Liver (tissue), 9 donors: ENCODE measurements around the gene CSF2. TPM values are rescaled to one million over a fixed set of nuclear protein-coding genes. Genes with fewer than 3 reads are reported as not detected.

ENCODE experiments used
- DNase-seq: peaks from one replicate; pipeline ENCODE4 v3.0.0-alpha.2; 2017; ENCODE audit warnings: low spot score
- H3K27ac ChIP-seq, 2 donors: one replicate each; pipeline ENCODE4 v1.7.0; 2013; ENCODE audit warnings: inconsistent platforms in 2 of 2, low read length in 2 of 2, control low read depth in 1 of 2, low read depth in 1 of 2, mild to moderate bottlenecking in 1 of 2
- H3K27me3 ChIP-seq, 4 donors: one replicate each; pipeline versions ENCODE4 v1.6.1 to v1.7.0; 2013; ENCODE audit warnings: low read length in 3 of 4, inconsistent platforms in 1 of 4, mild to moderate bottlenecking in 1 of 4, moderate library complexity in 1 of 4; ENCODE audit not compliant: control insufficient read depth in 4 of 4, insufficient read depth in 4 of 4
- H3K36me3 ChIP-seq, 4 donors: one replicate each; pipeline versions ENCODE4 v1.6.1 to v1.7.0; 2013; ENCODE audit warnings: low read length in 3 of 4, mild to moderate bottlenecking in 3 of 4, low read depth in 1 of 4, moderate library complexity in 1 of 4; ENCODE audit not compliant: control insufficient read depth in 4 of 4, insufficient read depth in 3 of 4
- H3K4me1 ChIP-seq, 4 donors: one replicate each; pipeline versions ENCODE4 v1.6.1 to v1.7.0; 2013; ENCODE audit warnings: low read length in 3 of 4, mild to moderate bottlenecking in 3 of 4, moderate library complexity in 1 of 4; ENCODE audit not compliant: control insufficient read depth in 4 of 4, insufficient read depth in 4 of 4
- H3K4me3 ChIP-seq, 3 donors: one replicate each; pipeline versions ENCODE4 v1.6.1 to v1.7.0; 2013; ENCODE audit warnings: low read length in 3 of 3, control low read depth in 1 of 3, low read depth in 1 of 3, mild to moderate bottlenecking in 1 of 3
- H3K9ac ChIP-seq, 2 donors: one replicate each; pipeline ENCODE4 v1.7.0; 2013; ENCODE audit warnings: low read length in 2 of 2, mild to moderate bottlenecking in 2 of 2, moderate library complexity in 2 of 2, control low read depth in 1 of 2, low read depth in 1 of 2
- H3K9me3 ChIP-seq, 4 donors: one replicate each; pipeline versions ENCODE4 v1.6.1 to v1.7.0; 2013; ENCODE audit warnings: low read length in 3 of 4; ENCODE audit not compliant: control insufficient read depth in 4 of 4
- EGR1 ChIP-seq, 2 donors: IDR thresholded peaks; 2 replicates each; pipeline ENCODE4 v1.6.1; 2016 to 2018; ENCODE audit warnings: antibody characterized with exemption in 2 of 2, low read depth in 2 of 2
- FOXA1 ChIP-seq: IDR thresholded peaks from 2 replicates; pipeline ENCODE4 v1.6.1; 2016; ENCODE audit warnings: antibody characterized with exemption
- FOXA2 ChIP-seq: IDR thresholded peaks from 2 replicates; pipeline ENCODE4 v1.6.1; 2016; ENCODE audit warnings: antibody characterized with exemption
- GABPA ChIP-seq, 2 donors: IDR thresholded peaks in 1 of 2; conservative IDR thresholded peaks in 1 of 2; 2 replicates each; pipeline ENCODE4 v1.6.1; 2016; ENCODE audit warnings: antibody characterized with exemption in 2 of 2, mild to moderate bottlenecking in 1 of 2, moderate library complexity in 1 of 2
- HNF4A ChIP-seq, 2 donors: conservative IDR thresholded peaks; 2 replicates each; pipeline ENCODE4 v1.6.1; 2016; ENCODE audit warnings: antibody characterized with exemption in 2 of 2, mild to moderate bottlenecking in 2 of 2
- HNF4G ChIP-seq: IDR thresholded peaks from 2 replicates; pipeline ENCODE4 v1.6.1; 2016; ENCODE audit warnings: antibody characterized with exemption
- JUND ChIP-seq, 2 donors: IDR thresholded peaks; 2 replicates each; pipeline ENCODE4 v1.6.1; 2016; ENCODE audit warnings: antibody characterized with exemption in 2 of 2
- NR2F2 ChIP-seq: IDR thresholded peaks from 2 replicates; pipeline ENCODE4 v1.6.1; 2016; ENCODE audit warnings: antibody characterized with exemption
- RAD21 ChIP-seq, 2 donors: IDR thresholded peaks; 2 replicates each; pipeline ENCODE4 v1.6.1; 2016; ENCODE audit warnings: antibody characterized with exemption in 2 of 2, mild to moderate bottlenecking in 2 of 2
- RXRA ChIP-seq, 2 donors: IDR thresholded peaks; 2 replicates each; pipeline ENCODE4 v1.6.1; 2017 to 2018; ENCODE audit warnings: antibody characterized with exemption in 2 of 2, mild to moderate bottlenecking in 1 of 2
- SP1 ChIP-seq: IDR thresholded peaks from 2 replicates; pipeline ENCODE4 v1.6.1; 2018; ENCODE audit warnings: antibody characterized with exemption, mild to moderate bottlenecking
- TAF1 ChIP-seq: conservative IDR thresholded peaks from 2 replicates; pipeline ENCODE4 v1.6.1; 2016; ENCODE audit warnings: antibody characterized with exemption, mild to moderate bottlenecking
- YY1 ChIP-seq: IDR thresholded peaks from 2 replicates; pipeline ENCODE4 v1.6.1; 2016; ENCODE audit warnings: antibody characterized with exemption, mild to moderate bottlenecking
- WGBS: extraction: QIAGEN DNeasy Blood & Tissue Kit; methylation state at CpG from one replicate; pipeline ENCODE4 v1.1.7; 2013; 5-methylcytosine and 5-hydroxymethylcytosine counted together
- polyA plus RNA-seq, 2 donors: library from polyadenylated mRNA; stranded (reverse) in 1 of 2; unstranded in 1 of 2; fragments of 200-250 nt in 1 of 2; fragments of >200 nt in 1 of 2; fragmentation: Nextera tagmentation in 1 of 2; extraction: Ambion mirVana in 1 of 2; gene quantifications; one replicate each; pipeline versions ENCODE4 v1.2.1 to v1.2.3, GENCODE V29; 2013 to 2015
- total RNA-seq, 2 donors: library from RNA; depleted of rRNA; stranded (reverse); fragments of >200 nt; gene quantifications; one replicate each; pipeline ENCODE4 v1.2.3, GENCODE V29; 2014
- TF ChIP-seq, protein P1 (sequence below): IDR thresholded peaks from 2 replicates; pipeline ENCODE4 v1.6.1; 2016; ENCODE audit warnings: antibody characterized with exemption
- TF ChIP-seq, protein P2 (sequence below): IDR thresholded peaks from 2 replicates; pipeline ENCODE4 v1.6.1; 2016; ENCODE audit warnings: antibody characterized with exemption, mild to moderate bottlenecking
- TF ChIP-seq, protein P3 (sequence below): IDR thresholded peaks from 2 replicates; pipeline ENCODE4 v1.6.1; 2016; ENCODE audit warnings: antibody characterized with exemption
- TF ChIP-seq, protein P4 (sequence below): IDR thresholded peaks from 2 replicates; pipeline ENCODE4 v1.6.1; 2016; ENCODE audit warnings: antibody characterized with exemption
- TF ChIP-seq, protein P5 (sequence below): fragments of 150-350 bp; IDR thresholded peaks from 2 replicates; pipeline ENCODE4 v1.5.1; 2017; ENCODE audit warnings: improper control_type of control experiment, low read depth, low read length; ENCODE audit not compliant: missing input control
- donor health status: healthy.
- donor health status: healthy.
- donor health status: healthy.
- donor health status: healthy.
- donor health status: healthy.

The CSF2 gene
- total and polyA plus RNA-seq, 4 donors = not detected

DNA sequence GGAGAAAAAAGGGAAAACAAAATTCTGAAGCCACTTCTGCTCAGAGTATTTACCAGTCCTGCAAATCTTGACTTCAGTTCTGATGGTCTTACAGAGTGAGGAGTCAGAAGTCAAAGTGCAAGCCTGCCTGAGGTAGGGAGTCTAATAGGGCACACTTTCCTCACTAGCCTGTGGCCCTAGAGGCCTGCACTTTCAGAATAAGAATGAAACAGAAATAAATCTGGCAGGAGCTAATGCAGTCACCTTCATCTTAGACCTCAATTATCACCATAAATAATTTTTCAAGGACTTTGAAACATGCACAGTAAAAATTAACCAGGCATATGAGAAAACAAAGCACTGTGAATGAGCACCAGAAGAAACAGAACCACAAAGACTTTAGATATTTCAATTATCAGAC is 41.4 kb upstream of the CSF2 start:
- Histone ChIP-seq H3K4me1 (no peaks in the 10 kb centered on the region), H3K4me3 (no peak overlapping the region), H3K27me3 (no peaks in the 10 kb centered on the region), H3K9me3 (peaks cover 0 to 11% (median 0%) of the 10 kb centered on the region in 4 donors), H3K9ac (no peak overlapping the region), H3K27ac (no peak overlapping the region), H3K36me3 (no peaks in the 10 kb centered on the region)
- no peak for DNase-seq
- TF ChIP-seq, protein P1, sequence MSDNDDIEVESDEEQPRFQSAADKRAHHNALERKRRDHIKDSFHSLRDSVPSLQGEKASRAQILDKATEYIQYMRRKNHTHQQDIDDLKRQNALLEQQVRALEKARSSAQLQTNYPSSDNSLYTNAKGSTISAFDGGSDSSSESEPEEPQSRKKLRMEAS = no peak
- TF ChIP-seq RAD21 (IDR thresholded peaks at IDR 0.05) (no peak), FOXA2 (no peak), YY1 (no peak), GABPA (IDR thresholded peaks at IDR 0.05 in 1 of 2, conservative IDR thresholded peaks at IDR 0.05 in 1 of 2) (no peak), HNF4A (conservative IDR thresholded peaks at IDR 0.05) (no peak)

DNA sequence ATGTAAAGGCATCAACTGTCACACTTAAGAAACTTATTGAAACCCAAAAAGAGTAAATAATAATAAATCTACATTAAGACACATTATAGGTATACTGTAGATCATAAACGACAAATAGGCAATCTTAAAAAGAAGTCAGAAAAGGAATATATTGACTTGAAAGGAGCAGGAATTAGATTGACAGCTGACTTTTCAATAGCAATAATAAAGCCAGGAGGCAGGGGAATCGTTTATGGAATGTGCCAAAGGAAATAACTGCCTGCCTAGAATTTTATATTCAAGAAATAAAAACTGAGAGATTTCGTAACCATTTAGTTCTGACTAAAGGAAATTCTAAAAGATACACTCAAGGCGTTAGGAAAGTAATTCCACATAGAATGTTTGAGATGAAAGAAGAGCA is 40.5 kb upstream of the CSF2 start:
- H3K27me3 ChIP-seq = no peaks in the 10 kb centered on the region
- no peak overlapping the region for H3K9ac ChIP-seq
- DNase-seq = no peak
- no peak overlapping the region for H3K27ac ChIP-seq
- no peak overlapping the region for H3K4me3 ChIP-seq
- H3K9me3 ChIP-seq = peaks cover 0 to 11% (median 0%) of the 10 kb centered on the region in 4 donors
- TF ChIP-seq JUND (IDR thresholded peaks at IDR 0.05) (no peak), EGR1 (IDR thresholded peaks at IDR 0.05; ENCODE audit: low read depth in 2 of 2) (no peak), NR2F2 (no peak), GABPA (IDR thresholded peaks at IDR 0.05 in 1 of 2, conservative IDR thresholded peaks at IDR 0.05 in 1 of 2) (no peak), HNF4G (no peak), FOXA1 (no peak), RAD21 (IDR thresholded peaks at IDR 0.05) (no peak), TAF1 (no peak), YY1 (no peak), RXRA (IDR thresholded peaks at IDR 0.05) (no peak), FOXA2 (no peak), HNF4A (conservative IDR thresholded peaks at IDR 0.05) (no peak), SP1 (no peak)
- TF ChIP-seq, protein P2, sequence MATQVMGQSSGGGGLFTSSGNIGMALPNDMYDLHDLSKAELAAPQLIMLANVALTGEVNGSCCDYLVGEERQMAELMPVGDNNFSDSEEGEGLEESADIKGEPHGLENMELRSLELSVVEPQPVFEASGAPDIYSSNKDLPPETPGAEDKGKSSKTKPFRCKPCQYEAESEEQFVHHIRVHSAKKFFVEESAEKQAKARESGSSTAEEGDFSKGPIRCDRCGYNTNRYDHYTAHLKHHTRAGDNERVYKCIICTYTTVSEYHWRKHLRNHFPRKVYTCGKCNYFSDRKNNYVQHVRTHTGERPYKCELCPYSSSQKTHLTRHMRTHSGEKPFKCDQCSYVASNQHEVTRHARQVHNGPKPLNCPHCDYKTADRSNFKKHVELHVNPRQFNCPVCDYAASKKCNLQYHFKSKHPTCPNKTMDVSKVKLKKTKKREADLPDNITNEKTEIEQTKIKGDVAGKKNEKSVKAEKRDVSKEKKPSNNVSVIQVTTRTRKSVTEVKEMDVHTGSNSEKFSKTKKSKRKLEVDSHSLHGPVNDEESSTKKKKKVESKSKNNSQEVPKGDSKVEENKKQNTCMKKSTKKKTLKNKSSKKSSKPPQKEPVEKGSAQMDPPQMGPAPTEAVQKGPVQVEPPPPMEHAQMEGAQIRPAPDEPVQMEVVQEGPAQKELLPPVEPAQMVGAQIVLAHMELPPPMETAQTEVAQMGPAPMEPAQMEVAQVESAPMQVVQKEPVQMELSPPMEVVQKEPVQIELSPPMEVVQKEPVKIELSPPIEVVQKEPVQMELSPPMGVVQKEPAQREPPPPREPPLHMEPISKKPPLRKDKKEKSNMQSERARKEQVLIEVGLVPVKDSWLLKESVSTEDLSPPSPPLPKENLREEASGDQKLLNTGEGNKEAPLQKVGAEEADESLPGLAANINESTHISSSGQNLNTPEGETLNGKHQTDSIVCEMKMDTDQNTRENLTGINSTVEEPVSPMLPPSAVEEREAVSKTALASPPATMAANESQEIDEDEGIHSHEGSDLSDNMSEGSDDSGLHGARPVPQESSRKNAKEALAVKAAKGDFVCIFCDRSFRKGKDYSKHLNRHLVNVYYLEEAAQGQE = no peak
- TF ChIP-seq, protein P3, sequence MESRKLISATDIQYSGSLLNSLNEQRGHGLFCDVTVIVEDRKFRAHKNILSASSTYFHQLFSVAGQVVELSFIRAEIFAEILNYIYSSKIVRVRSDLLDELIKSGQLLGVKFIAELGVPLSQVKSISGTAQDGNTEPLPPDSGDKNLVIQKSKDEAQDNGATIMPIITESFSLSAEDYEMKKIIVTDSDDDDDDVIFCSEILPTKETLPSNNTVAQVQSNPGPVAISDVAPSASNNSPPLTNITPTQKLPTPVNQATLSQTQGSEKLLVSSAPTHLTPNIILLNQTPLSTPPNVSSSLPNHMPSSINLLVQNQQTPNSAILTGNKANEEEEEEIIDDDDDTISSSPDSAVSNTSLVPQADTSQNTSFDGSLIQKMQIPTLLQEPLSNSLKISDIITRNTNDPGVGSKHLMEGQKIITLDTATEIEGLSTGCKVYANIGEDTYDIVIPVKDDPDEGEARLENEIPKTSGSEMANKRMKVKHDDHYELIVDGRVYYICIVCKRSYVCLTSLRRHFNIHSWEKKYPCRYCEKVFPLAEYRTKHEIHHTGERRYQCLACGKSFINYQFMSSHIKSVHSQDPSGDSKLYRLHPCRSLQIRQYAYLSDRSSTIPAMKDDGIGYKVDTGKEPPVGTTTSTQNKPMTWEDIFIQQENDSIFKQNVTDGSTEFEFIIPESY = no peak
- TF ChIP-seq, protein P1 = no peak
- TF ChIP-seq, protein P4, sequence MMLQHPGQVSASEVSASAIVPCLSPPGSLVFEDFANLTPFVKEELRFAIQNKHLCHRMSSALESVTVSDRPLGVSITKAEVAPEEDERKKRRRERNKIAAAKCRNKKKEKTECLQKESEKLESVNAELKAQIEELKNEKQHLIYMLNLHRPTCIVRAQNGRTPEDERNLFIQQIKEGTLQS = no peak
- TF ChIP-seq, protein P5, sequence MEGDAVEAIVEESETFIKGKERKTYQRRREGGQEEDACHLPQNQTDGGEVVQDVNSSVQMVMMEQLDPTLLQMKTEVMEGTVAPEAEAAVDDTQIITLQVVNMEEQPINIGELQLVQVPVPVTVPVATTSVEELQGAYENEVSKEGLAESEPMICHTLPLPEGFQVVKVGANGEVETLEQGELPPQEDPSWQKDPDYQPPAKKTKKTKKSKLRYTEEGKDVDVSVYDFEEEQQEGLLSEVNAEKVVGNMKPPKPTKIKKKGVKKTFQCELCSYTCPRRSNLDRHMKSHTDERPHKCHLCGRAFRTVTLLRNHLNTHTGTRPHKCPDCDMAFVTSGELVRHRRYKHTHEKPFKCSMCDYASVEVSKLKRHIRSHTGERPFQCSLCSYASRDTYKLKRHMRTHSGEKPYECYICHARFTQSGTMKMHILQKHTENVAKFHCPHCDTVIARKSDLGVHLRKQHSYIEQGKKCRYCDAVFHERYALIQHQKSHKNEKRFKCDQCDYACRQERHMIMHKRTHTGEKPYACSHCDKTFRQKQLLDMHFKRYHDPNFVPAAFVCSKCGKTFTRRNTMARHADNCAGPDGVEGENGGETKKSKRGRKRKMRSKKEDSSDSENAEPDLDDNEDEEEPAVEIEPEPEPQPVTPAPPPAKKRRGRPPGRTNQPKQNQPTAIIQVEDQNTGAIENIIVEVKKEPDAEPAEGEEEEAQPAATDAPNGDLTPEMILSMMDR = no peak
- no peaks in the 10 kb centered on the region for H3K36me3 ChIP-seq
- 73% methylated on average over 4 of the region's 4 CpGs for WGBS
- H3K4me1 ChIP-seq = no peaks in the 10 kb centered on the region
